ENCODE data around the gene AKR1B1.

Gene AKR1B1

DNA sequence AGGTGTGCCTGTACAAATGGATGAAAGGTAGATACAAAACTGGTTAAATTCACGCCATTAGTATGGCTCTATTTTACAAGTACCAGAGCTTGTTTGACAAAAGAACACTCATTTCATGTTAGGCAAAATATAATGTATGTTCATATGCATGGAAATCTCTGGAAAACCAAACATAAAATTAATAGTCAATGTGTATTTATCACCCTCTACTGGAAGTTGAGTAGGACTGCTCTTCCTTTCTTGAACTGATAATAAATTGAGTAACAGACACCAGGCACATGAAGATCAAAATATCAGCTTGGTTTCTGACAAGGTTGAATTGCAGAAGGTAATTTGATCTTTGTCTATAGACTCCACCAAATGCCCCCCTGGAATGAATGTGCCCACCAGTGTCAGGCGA, 19.8 kb upstream of the AKR1B1 start:
- Mint-ChIP-seq H3K36me3 (no peaks in the 10 kb centered on the region), H3K27ac (no peak overlapping the region), H3K9me3 (no peaks in the 10 kb centered on the region), H3K4me1 (no peaks in the 10 kb centered on the region), H3K4me3 (no peak overlapping the region)
- DNase-seq (ENCODE audit: low spot score in 2 of 2): no peak
- no peak for ATAC-seq

DNA sequence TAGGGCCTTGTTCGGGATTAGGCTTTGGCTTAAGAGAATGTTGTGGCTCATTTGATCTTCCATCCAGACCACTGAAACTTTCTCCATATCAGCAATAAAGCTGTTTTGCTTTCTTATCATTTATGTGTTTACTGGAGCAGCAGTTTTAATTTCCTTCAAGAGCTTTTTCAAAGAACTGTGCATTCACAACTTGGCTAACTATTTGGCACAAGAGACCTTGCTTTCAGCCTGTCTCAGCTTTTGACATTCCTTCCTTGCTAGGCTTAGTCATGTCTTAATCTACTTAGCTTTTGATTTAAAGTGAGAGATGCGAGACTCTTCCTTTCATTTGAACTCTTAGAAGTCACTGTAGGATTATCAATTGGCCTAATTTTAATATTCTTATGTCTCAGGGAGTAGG, 19.1 kb upstream of the AKR1B1 start:
- Mint-ChIP-seq H3K4me1 (no peaks in the 10 kb centered on the region), H3K9me3 (no peaks in the 10 kb centered on the region), H3K36me3 (no peaks in the 10 kb centered on the region), H3K4me3 (no peak overlapping the region), H3K27ac (no peak overlapping the region)
- no peak for ATAC-seq
- no peak for DNase-seq (ENCODE audit: low spot score in 2 of 2)

DNA sequence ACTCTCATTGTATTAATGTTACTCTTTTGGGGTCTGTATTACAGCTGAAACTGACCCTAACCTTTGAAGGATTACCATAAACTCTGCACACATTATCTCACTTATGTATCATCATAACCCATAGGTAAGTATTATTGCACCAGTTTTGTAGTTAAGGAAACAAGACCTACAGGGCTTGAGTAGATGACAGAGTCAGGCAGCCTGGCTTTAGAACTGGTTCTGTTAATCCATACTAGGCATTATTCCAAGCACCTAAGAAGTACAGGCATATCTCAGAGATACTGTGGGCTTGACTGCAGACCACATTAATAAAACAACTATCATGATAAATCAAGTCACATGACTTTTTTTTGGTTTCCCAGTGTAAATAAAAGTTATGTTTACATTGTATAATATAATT, 17.1 kb upstream of the AKR1B1 start:
- Mint-ChIP-seq H3K4me3 (no peak overlapping the region), H3K4me1 (no peaks in the 10 kb centered on the region), H3K9me3 (no peaks in the 10 kb centered on the region), H3K27ac (no peak overlapping the region), H3K36me3 (no peaks in the 10 kb centered on the region)
- ATAC-seq (no peak), DNase-seq (ENCODE audit: low spot score in 2 of 2) (no peak)

- Mint-ChIP-seq H3K27ac (no peak overlapping the region), H3K4me1 (no peaks in the 10 kb centered on the region), H3K9me3 (no peaks in the 10 kb centered on the region), H3K4me3 (no peak overlapping the region), H3K36me3 (no peaks in the 10 kb centered on the region)
- DNase-seq (ENCODE audit: low spot score in 2 of 2): no peak
- no peak for ATAC-seq
These were observed 15.9 kb upstream of the AKR1B1 start for GRCh38 chr7:134474828-134475227.

DNA sequence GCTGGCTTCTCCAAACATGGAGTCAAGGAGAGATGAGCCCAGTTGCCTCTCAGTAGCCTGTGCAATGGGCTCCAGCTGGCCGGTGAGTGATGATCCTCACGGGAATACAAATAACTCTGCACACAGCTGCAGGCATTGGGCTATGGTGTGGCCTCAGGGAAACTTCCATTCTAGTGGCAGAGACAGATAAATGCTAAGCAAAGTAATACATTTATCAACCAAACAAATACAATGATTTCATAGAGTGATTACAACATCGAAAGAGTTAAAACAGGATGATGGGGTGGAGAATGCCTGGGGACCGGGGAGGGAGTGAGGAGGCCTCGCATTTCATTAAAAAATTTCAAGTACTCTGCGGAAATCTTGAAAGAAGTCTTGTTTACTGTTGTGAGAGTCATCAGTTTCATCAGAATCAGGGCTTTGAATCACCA, 15.0 kb upstream of the AKR1B1 start:
- ATAC-seq (no peak), DNase-seq (ENCODE audit: low spot score in 2 of 2) (no peak)
- H3K4me3 Mint-ChIP-seq: no peak overlapping the region
- no peaks in the 10 kb centered on the region for H3K36me3 Mint-ChIP-seq
- no peak overlapping the region for H3K27ac Mint-ChIP-seq
- H3K4me1 Mint-ChIP-seq: no peaks in the 10 kb centered on the region
- no peaks in the 10 kb centered on the region for H3K9me3 Mint-ChIP-seq

- Mint-ChIP-seq H3K9me3 (no peaks in the 10 kb centered on the region), H3K27ac (no peak overlapping the region), H3K4me3 (no peak overlapping the region), H3K4me1 (no peaks in the 10 kb centered on the region), H3K36me3 (no peaks in the 10 kb centered on the region)
- DNase-seq (ENCODE audit: low spot score in 2 of 2): no peak
- no peak for ATAC-seq
These were observed 13.8 kb upstream of the AKR1B1 start for GRCh38 chr7:134472572-134473244.

DNA sequence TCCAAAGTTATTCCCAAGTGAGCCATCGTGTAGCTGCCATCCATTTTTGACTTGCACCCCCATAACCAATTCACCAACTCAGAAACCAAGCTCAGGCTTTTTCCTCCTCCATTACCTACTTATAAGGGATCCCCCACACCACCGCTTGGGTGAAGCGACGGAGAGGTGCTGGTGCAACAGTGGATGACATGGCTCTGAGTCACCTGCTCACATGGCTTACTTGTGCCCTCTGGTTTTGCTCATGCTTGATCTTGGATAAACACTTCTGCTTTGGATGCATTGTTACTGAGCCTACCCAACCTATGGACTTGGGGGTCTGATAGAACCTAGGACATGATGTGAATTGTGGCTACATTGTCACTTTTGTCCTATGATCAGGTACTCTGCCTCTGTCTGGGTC, 12.0 kb upstream of the AKR1B1 start:
- Mint-ChIP-seq H3K4me3 (no peak overlapping the region), H3K4me1 (no peaks in the 10 kb centered on the region), H3K27ac (no peak overlapping the region), H3K9me3 (no peaks in the 10 kb centered on the region), H3K36me3 (no peaks in the 10 kb centered on the region)
- DNase-seq (ENCODE audit: low spot score in 2 of 2): no peak
- ATAC-seq: peak; percentile 37

- no peaks in the 10 kb centered on the region for H3K36me3 Mint-ChIP-seq
- no peak overlapping the region for H3K4me3 Mint-ChIP-seq
- ATAC-seq (no peak), DNase-seq (ENCODE audit: low spot score in 2 of 2) (no peak)
- peaks cover 8% of the 10 kb centered on the region for H3K9me3 Mint-ChIP-seq
- H3K27ac Mint-ChIP-seq: no peak overlapping the region
- H3K4me1 Mint-ChIP-seq: no peaks in the 10 kb centered on the region
These were observed 10.7 kb upstream of the AKR1B1 start for GRCh38 chr7:134469622-134470021.

DNA sequence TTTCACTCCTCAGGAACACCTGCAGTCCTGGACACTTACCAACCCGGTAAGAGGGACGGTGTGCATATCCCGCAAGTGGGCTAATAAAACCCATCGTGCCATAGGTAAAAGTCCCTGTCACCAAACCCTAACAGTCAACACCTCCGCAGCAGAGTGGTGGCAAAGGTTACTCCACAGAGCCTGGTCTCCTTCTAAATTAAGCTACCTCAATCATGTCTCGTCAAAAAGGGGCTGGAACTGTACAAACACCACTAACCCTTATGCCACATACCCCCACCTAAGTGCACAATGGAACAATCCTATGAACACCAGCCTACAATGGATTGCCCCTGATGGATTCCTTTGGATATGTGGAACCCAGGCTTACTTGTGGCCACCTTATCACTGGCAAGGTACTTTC, 9.6 kb upstream of the AKR1B1 start:
- H3K36me3 Mint-ChIP-seq: no peaks in the 10 kb centered on the region
- no peak overlapping the region for H3K4me3 Mint-ChIP-seq
- no peak overlapping the region for H3K27ac Mint-ChIP-seq
- DNase-seq (ENCODE audit: low spot score in 2 of 2) (no peak), ATAC-seq (no peak)
- peaks cover 16% of the 10 kb centered on the region for H3K9me3 Mint-ChIP-seq
- no peaks in the 10 kb centered on the region for H3K4me1 Mint-ChIP-seq

DNA sequence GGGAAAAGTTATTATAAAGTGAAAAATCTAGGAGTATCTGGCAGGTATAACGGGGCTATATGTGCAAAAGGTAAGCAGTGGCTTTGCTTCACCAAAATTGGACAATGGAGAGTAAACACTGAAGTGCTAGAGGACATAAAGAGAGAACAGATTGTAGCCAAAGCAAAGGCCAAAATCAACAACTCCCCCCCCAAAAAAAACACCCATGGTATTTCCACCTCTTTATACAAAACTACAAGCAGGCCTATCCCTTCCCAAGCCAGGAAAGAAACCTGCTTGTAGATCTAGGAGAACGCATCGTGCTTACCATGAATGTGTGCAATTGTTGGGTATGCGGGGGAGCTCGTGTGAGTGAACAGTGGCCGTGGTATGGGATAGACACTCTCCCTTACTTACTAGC, 9.2 kb upstream of the AKR1B1 start:
- Mint-ChIP-seq H3K4me3 (no peak overlapping the region), H3K4me1 (no peaks in the 10 kb centered on the region), H3K9me3 (peaks cover 16% of the 10 kb centered on the region)

DNA sequence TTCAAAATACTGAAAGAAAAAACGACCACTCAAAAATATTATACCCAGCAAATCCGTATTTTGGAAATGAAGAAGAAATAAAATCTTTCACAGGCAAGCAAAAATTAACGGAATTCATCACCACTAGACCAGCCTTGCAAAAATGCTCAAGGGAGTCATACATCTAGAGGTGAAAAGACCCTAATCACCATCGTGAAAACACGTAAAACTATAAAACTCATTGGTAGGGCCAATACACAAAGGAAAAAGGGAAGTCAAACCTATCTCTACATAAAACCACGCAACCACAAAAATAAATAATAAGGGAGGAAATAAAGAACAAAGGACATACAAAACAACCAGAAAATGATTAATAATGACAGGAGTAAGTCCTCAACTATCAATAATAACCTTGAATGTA, 6.6 kb upstream of the AKR1B1 start:
- H3K36me3 Mint-ChIP-seq: no peaks in the 10 kb centered on the region
- DNase-seq (ENCODE audit: low spot score in 2 of 2) (no peak), ATAC-seq (no peak)
- no peaks in the 10 kb centered on the region for H3K4me1 Mint-ChIP-seq
- peaks cover 16% of the 10 kb centered on the region for H3K9me3 Mint-ChIP-seq
- no peak overlapping the region for H3K4me3 Mint-ChIP-seq
- H3K27ac Mint-ChIP-seq: no peak overlapping the region

More for the DNA sequence above, 9.2 kb upstream of the AKR1B1 start:
- ATAC-seq: no peak
- Mint-ChIP-seq H3K27ac (no peak overlapping the region), H3K36me3 (no peaks in the 10 kb centered on the region)
- DNase-seq (ENCODE audit: low spot score in 2 of 2): no peak

GRCh38 chr7:134464496-134464895, 5.6 kb upstream of the AKR1B1 start:
- Mint-ChIP-seq H3K36me3 (no peaks in the 10 kb centered on the region), H3K4me3 (no peak overlapping the region), H3K9me3 (peaks cover 16% of the 10 kb centered on the region), H3K4me1 (peaks cover 8% of the 10 kb centered on the region), H3K27ac (no peak overlapping the region)
- DNase-seq (ENCODE audit: low spot score in 2 of 2) (no peak), ATAC-seq (no peak)

GRCh38 chr7:134463751-134464150, 4.9 kb upstream of the AKR1B1 start:
- peaks cover 16% of the 10 kb centered on the region for H3K9me3 Mint-ChIP-seq
- no peaks in the 10 kb centered on the region for H3K36me3 Mint-ChIP-seq
- H3K27ac Mint-ChIP-seq: no peak overlapping the region

DNA sequence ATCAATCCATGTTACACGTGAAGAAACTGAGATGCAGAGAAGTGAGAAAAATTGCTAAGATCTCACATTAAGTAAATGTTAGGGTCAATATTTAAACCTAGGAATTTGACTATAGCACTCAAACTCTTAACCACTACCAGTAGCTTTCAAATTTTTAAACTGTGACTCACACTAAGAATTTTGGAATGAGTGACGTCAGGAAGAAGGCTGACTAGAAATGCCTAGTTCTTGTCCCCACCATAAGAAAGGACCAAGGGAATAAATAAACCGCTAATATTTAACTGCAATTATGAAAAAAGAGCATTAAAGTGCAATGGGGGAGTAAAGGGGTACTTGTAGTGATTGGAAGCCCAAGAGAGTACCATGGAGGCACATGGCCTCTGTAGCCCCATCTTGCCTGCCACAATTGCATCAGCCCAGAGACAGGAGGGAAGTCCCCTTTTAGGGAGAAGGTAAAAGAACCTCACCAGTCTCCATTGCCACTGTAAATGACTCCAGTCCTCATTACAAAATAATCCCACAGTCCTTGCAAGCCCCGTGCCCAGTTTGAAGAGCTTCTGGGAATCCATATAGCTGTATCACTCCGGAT, 3.5 kb upstream of the AKR1B1 start:
- H3K9me3 Mint-ChIP-seq: peaks cover 16% of the 10 kb centered on the region
- H3K4me1 Mint-ChIP-seq: peaks cover 23% of the 10 kb centered on the region
- no peak for ATAC-seq
- H3K27ac Mint-ChIP-seq: no peak overlapping the region
- H3K36me3 Mint-ChIP-seq: no peaks in the 10 kb centered on the region
- DNase-seq (ENCODE audit: low spot score in 2 of 2): no peak
- no peak overlapping the region for H3K4me3 Mint-ChIP-seq

More at GRCh38 chr7:134463751-134464150, 4.9 kb upstream of the AKR1B1 start:
- peaks cover 12% of the 10 kb centered on the region for H3K4me1 Mint-ChIP-seq
- ATAC-seq (no peak), DNase-seq (ENCODE audit: low spot score in 2 of 2) (no peak)
- no peak overlapping the region for H3K4me3 Mint-ChIP-seq

DNA sequence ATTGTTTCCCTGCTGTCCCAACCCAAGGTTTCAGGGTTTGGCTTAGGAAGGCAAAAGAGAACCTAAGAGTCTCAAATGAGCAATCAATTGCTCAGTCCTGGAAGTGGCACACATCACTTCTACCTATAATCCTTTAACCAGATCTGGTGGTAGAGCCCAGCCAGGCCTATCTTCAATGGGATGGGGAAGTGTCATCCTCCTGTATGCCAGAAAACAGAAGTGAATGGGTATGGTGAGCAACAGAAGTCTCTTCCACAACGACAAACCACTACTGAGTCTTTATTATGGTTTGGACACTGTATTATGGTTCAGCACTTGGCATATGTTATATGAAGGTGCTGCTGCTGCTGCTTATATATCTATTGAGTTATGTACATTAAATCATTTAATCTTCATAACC, 3.0 kb upstream of the AKR1B1 start:
- DNase-seq (ENCODE audit: low spot score in 2 of 2): no peak
- Mint-ChIP-seq H3K9me3 (peaks cover 16% of the 10 kb centered on the region), H3K27ac (no peak overlapping the region), H3K4me3 (no peak overlapping the region), H3K4me1 (peaks cover 25% of the 10 kb centered on the region), H3K36me3 (no peaks in the 10 kb centered on the region)
- no peak for ATAC-seq

GRCh38 chr7:134459981-134460380, 1.1 kb upstream of the AKR1B1 start:
- no peak for DNase-seq (ENCODE audit: low spot score in 2 of 2)
- no peak overlapping the region for H3K27ac Mint-ChIP-seq
- H3K9me3 Mint-ChIP-seq: peaks cover 9% of the 10 kb centered on the region

More at GRCh38 chr7:134459981-134460380, 1.1 kb upstream of the AKR1B1 start:
- Mint-ChIP-seq H3K4me1 (peaks cover 27% of the 10 kb centered on the region), H3K4me3 (peak overlapping the region; percentile 82), H3K36me3 (peaks cover 6% of the 10 kb centered on the region)
- no peak for ATAC-seq

All from stimulated activated effector memory CD8-positive, alpha-beta T cell treated with anti-CD3 and anti-CD28 coated beads, Interleukin-12 subunit alpha, Interleukin-12 subunit beta, amount 100 ng/mL, for 72 hours (primary cell).